ENCODE data around the gene DHRS4L2.
"Not testable (repeated sequence)": the region's sequence is repeated elsewhere in the genome, so short reads cannot be mapped to it uniquely, and the experiment has no call there.

DNA sequence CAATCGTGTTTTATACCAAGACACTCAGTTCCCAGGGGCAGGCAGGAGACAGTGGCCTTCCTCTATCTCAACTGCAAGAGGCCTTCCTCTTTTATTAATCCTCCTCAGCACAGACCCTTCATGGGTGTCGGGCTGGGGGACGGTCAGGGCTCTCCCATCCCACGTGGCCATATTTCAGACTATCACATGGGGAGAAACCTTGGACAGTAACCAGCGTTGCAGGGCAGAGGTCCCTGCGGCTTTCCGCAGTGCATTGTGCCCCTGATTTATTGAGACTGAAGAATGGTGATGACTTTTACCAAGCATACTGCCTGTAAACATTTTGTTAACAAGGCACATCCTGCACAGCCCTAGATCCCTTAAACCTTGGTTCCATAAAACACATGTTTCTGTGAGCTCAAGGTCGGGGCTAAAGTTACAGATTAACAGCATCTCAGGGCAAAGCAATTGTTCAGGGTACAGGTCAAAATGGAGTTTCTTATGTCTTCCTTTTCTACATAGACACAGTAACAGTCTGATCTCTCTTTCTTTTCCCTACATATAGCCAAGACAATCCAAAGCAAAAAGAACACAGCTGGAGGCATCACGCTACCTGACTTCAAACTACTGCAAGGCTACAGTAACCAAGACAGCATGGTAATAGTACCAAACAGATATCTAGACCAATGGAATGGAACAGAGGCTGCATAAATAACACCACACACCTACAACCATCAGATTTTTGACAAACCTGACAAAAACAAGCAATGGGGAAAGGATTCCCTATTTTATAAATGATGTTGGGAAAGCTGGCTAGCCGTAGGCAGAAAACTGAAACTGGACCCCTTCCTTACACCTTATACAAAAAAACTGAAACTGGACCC lies 6.5 kb upstream of the DHRS4L2 start:
- not testable (repeated sequence) for TF ChIP-seq CBFB (IDR thresholded peaks at IDR 0.05; ENCODE audit: low read depth); RAD21 (IDR thresholded peaks at IDR 0.05; ENCODE audit: insufficient read depth, low read depth, low read length); EZH2 (IDR thresholded peaks at IDR 0.05; ENCODE audit: borderline replicate concordance, control insufficient read depth, low read depth, low read length)
